Activated T-helper 1 cell treated with Interleukin-2 at 50 U/mL for 16 hours (primary cell): ENCODE measurements around the gene LIN52.

Experiments used
- DNase-seq: peaks from one replicate; pipeline ENCODE4 v3.0.0-alpha.2; 2020; ENCODE audit warnings: low read depth

Gene LIN52

GRCh38 chr14:74084277-74085046 lies at the start of gene LIN52, which contains the start of gene ALDH6A1:
LIN52 (plus strand) TSS chr14:74084956; CDS start chr14:74084975, 19 bp downstream.
ALDH6A1 (minus strand) TSS chr14:74084453; CDS start chr14:74084394, 59 bp downstream.
- DNase-seq = peak; percentile 99

DNA sequence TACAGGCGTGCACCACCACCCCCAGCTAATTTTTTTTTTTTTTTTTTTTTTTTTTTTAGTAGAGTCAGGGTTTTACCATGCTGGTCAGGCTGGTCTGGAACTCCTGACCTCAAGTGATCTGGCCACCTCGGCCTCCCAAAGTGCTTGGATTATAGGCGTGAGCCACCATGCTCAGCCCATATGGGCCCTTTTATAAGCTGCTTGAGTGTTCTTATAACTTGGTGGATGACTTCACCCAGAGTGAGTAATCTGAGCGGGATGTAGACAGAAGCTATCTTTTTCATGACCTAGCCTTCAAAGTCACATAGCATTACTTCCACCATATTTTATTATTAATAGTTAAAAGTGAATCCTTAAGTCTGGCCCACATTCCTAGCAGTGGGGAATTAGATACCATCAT lies 49.2 kb upstream of the LIN52 start:
- no peak for DNase-seq

DNA sequence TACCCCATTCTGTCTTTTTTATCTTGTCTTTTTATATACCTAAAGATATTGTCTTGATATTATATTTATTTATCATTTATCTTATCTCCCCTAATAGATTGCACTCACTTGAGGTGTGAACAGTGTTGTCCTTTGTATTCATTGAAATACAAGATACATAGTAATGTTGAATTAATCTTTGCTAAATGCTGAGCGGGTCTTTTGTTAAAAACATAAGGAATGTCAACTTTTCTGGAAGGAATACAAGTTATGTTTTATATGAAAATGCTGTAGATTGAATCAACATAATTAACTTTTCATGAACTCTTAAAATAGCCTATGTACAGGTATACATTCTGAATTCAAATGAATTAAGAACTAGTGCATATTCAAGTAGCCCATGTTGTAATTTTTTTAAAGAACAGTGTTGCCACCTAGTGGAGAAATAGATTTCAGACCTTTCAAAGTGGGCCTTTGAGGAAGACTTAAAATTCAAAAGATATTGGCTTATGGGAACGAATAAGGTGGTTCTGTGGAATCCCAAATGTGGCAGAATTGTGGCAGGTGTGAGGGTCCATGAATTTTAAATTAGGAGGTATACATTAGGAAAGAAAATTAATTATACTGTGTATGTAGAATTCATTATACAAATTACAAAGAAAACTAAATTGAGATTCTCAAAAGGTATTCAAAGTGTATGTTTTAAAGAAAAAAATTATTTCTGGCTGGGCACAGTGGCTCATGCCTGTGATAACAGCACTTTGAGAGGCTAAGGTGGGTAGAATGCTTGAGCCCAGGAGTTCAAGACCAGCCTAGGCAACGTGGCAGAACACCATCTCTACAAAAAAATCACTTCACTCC lies 46.5 kb upstream of the LIN52 start:
- DNase-seq = no peak

DNA sequence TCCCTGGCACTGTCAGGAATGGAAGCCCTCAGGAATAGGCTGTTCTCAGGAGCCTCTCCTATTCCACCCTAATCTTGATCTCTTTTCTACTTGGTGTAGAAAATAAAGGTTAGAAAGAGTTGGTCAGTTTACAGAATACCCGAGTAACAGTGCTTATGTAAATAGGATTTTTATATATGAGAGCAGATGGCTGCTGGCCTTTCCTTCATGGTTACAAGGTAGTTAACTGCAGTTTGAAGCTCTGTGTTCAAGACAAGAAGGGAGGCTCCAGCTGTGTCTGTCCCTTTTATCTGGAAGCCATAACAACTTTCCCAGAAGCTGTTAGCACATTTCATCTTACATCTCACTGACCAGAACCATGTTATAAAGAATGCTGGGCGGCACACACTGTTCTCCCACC lies 42.5 kb upstream of the LIN52 start:
- no peak for DNase-seq

DNA sequence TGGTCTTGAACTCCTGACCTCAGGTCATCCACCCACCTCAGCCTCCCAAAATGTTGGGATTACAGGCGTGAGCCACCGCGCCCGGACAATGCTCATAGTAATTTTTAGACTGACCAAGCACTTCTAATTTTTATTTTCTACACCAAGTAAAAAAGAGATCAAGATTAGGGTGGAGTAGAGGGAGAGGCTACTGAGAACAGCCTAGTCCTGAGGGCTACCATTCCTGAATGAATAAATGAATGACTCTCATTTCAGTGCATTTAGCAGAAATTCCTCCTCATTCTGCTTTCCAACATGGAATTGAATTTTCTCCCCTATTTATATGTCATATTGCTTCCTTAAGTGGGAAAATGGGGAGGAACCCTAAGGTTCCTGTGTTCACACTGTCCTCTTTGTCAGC lies 39.2 kb upstream of the LIN52 start:
- DNase-seq = no peak

DNA sequence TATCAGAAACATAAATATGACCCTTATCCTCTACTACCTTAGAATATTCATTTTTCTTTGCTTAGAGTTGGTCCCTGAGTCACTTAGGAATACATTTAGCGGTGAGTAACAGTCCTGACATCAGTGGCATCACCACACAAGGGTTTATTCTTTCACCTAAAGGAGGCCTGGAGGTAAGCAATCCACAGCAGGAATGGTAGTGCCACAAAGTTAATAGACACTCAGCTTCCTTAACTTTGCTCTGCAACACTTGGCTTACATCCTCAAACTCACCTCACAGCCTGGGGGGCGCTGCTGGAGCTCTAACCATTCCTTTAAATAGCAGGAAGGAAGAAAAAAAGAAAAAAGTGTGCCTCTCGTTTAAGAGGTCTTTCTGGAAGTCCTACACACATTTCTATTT lies 36.5 kb upstream of the LIN52 start:
- no peak for DNase-seq

DNA sequence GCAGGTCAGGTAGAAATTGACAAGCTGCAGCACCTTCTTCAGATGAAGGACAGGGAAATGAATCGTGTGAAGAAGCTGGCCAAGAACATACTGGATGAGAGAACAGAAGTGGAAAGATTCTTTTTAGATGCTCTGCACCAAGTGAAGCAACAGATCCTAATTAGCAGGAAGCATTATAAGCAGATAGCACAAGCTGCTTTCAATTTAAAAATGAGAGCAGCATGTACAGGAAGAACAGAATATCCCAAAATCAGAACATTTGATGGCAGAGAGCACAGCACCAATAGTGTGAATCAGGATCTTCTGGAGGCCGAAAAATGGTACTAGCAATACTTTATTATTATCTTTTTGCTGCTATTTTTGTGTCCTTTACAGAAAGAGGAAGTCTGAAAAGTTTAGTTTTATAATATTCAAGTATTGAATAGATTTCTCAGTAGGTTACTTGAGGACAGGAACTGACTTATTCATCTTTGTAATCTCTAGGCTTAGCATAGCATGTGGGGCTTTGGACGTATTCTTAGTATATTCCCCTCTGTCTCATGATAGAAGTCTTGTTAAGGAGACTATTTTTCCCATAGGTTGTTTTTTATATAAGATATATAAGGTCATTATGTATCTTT lies 34.8 kb upstream of the LIN52 start:
- no peak for DNase-seq

GRCh38 chr14:74062809-74063150 lies 22.0 kb upstream of the LIN52 start:
- DNase-seq = no peak

DNA sequence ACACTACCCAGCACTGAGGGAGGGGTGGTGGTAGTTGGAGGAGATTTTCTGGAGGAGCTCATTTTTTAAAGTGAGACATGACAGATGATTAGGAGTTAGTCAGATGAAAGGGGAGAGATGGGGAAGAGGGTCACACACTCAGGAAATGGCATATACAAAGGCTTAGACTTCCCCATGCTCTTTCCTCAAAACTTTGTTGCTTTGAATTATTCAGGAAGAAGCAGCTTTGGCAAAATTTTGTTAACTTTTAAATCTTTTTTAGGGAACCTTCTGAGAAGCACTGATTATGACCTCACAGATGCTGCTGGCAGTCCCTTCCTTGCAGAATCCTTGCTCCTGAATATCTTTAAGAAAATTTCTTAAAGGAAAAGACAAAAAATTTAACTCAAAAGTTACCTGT lies 20.3 kb upstream of the LIN52 start:
- no peak for DNase-seq

GRCh38 chr14:74064883-74065282 lies 19.9 kb upstream of the LIN52 start:
- DNase-seq = no peak

DNA sequence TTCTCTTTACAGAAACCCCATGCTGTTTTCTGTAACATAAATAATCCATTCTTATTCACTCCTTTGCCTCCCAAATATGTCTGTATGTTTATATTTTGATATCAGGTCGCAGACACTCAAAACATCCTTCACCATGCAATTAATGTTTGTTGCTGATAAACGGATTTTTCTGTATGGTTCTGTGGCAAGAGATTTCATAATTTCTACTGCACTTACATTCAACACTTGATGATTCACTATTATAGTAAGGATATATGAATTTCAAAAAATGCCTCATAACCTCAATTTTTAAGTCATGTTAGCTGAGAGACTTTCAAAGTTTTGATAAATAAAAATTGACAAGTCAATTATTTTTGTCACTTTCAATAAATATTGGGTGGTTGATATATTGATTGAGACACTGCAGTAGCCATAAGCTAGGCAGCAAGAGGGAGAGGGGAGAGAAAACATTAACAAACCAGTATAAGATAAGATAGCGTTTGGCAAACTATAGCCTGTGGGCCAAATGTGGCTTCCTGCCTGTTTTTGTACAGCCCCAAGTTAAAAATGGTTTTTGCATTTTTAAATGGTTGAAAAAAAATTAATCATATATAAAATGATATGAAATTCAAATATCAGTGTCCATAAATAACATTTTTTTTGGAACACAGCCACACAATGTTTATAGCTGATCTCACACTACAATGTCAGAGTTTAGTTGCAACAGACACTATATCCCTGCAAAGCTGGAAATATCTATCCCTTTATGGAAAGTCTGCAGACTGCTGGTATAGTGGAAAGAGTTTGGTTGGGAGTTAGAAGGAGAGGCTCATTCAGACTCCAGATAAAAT lies 18.8 kb upstream of the LIN52 start:
- DNase-seq = no peak

GRCh38 chr14:74077401-74077800 lies 7.4 kb upstream of the LIN52 start:
- DNase-seq = no peak

GRCh38 chr14:74080820-74081460 lies 3.8 kb upstream of the LIN52 start:
- DNase-seq = no peak

- DNase-seq = no peak
These were observed 3.3 kb upstream of the LIN52 start for GRCh38 chr14:74081491-74081890.

- no peak for DNase-seq
These were observed 1.6 kb upstream of the LIN52 start for GRCh38 chr14:74083161-74083560.

DNA sequence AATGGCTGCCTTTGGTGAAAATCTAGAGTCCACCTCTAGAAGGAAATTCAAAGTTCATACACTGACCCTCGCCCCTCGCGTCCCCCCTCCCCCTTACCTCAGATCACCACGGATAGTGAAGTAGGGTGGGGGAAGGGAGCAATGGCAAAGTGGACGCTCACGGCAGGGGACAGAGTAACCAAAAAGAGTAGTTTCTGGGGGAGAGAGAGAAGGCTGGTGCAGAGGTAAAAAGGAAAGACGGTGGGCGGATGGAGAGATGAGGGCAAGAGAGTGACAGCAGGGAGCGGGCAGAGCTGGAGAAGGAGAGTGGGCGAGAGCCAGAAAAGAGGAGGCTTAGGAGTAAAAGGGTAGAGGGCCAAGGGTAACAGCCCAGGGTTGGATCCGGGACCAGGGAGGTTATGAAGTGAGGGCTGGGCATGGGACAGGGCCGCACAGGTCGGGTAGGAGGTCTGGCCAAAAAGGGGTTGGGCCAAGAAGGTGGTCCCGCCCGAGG lies 926 bp upstream of the LIN52 start:
- no peak for DNase-seq

DNA sequence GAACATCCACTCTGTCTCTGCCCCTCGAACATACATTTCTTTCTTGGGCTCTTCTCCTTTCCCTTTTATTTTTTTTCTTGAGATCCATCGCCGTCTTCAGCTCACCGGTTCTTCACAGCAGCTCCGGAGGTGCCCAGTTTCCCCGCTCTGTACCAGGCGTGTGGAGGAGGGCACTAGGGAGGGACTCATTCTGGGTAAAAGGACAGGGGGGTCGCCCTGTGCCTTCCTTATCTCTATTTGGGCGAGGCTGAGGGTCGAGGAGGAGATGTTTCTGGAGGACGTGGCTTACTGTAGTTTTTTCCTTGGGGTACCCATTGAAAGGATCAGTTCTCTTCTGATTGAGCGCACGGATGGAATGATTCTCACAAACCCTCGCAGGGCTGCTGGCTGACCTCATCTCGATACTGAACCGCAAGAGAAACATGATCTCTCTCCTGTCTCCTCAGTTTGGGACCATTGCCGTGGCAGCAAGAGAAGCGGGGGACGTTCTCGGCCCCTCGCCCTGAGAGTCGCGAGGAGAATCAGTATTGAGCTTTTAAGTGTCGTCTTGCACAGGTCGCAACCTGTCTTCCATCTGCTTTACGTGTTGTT lies 386 bp downstream of the LIN52 start:
- DNase-seq = no peak

GRCh38 chr14:74085828-74086227 lies 1.1 kb downstream of the LIN52 start:
- no peak for DNase-seq

GRCh38 chr14:74089251-74090020 lies 4.7 kb downstream of the LIN52 start:
- DNase-seq = no peak

DNA sequence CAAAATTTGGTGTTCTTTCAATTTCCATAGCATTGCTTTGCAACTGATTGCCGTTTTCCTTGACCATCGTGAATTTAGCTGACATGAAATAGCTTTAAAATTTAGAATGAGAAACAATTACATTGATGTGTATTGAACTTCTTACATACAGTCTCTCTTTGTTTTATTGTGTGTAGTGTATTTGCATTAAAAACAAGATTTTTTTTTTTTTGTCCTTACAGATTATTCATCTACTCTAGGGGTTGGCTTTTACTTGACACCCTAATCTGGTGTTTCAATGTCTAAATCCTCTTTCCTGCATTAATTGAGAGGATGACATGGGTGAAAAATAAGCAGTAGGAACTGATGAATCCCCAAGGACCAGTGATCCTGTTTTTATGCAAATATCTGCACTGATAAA lies 20.6 kb downstream of the LIN52 start:
- no peak for DNase-seq
